Measurements from ENCODE around the gene C8B.

Gene C8B

DNA sequence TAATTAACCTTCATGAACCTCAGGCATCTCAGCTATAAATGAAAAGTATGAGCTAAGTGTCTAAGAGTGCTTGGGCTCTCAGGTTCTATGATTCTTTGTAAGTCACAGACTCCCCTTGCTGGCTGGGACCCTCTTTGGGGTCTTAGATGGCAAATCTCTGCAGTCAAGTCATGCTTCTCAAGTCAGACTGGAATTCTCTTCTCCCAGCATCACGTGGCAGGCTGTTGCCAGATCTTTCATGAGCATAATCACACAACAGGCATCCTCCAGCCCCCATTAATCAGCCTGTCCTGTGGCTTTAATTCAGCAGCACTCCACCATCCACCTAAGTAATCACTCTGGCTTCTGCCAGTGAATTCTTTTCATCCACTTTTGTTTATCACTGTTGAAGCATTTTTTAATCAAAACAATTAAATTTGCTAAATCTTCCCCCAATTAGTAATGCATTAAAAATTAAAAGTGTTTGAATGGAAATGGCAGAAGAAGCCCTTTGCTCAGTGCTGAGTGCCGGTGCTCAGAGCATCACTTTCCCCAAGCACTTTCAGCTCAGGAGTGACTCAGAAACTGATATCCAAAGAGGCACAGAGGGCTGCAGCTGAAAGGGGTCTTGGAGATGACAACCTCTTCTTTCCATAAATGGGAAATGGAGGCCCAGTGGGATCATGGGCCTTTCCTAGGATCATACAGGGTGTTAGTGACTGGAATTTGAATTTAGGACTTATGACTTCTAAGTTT lies 61.0 kb downstream of the C8B start:
- Histone ChIP-seq H3K4me1 (ENCODE audit: low read depth, poor library complexity, severe bottlenecking) (no peaks in the 10 kb centered on the region), H3K27ac (no peak overlapping the region), H3K4me3 (IDR thresholded peaks at IDR 0.05; ENCODE audit: insufficient read depth, low read depth, low read length) (no peak overlapping the region), H4K20me1 (ENCODE audit: insufficient read depth) (no peaks in the 10 kb centered on the region), H3K4me2 (no peak overlapping the region), H3K9ac (no peak overlapping the region), H2AFZ (ENCODE audit: low read depth) (no peak overlapping the region), H3K36me3 (ENCODE audit: insufficient read depth) (no peaks in the 10 kb centered on the region), H3K27me3 (ENCODE audit: insufficient read depth, low read depth) (no peaks in the 10 kb centered on the region), H3K79me2 (ENCODE audit: insufficient read depth, low read depth) (no peaks in the 10 kb centered on the region)
- TF ChIP-seq, protein P1, sequence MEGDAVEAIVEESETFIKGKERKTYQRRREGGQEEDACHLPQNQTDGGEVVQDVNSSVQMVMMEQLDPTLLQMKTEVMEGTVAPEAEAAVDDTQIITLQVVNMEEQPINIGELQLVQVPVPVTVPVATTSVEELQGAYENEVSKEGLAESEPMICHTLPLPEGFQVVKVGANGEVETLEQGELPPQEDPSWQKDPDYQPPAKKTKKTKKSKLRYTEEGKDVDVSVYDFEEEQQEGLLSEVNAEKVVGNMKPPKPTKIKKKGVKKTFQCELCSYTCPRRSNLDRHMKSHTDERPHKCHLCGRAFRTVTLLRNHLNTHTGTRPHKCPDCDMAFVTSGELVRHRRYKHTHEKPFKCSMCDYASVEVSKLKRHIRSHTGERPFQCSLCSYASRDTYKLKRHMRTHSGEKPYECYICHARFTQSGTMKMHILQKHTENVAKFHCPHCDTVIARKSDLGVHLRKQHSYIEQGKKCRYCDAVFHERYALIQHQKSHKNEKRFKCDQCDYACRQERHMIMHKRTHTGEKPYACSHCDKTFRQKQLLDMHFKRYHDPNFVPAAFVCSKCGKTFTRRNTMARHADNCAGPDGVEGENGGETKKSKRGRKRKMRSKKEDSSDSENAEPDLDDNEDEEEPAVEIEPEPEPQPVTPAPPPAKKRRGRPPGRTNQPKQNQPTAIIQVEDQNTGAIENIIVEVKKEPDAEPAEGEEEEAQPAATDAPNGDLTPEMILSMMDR (conservative IDR thresholded peaks at IDR 0.05; ENCODE audit: low read depth, low read length): no peak

DNA sequence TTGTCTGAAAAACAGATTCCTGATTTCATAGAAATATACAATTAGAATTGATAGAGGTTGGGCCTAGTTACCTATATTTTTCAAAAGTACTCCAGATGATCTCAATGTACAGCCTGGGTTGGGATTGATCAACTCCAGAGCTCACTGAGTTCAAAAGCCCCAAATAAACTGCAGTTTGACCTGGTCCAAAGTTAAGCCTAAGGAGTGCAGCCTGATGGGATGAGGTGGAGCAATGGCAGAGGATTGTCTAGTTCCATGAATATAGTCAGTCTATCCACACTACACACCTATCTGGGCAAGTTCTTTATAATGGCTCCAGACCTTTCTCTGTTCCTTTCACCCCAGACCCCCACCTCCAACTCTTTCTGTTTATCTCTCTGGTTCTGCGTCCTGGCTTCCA lies 62.0 kb downstream of the C8B start:
- Histone ChIP-seq H3K4me1 (ENCODE audit: low read depth, poor library complexity, severe bottlenecking) (no peaks in the 10 kb centered on the region), H3K27me3 (ENCODE audit: insufficient read depth, low read depth) (no peaks in the 10 kb centered on the region), H3K27ac (no peak overlapping the region), H3K4me3 (IDR thresholded peaks at IDR 0.05; ENCODE audit: insufficient read depth, low read depth, low read length) (no peak overlapping the region), H3K4me2 (no peak overlapping the region), H3K79me2 (ENCODE audit: insufficient read depth, low read depth) (no peaks in the 10 kb centered on the region), H2AFZ (ENCODE audit: low read depth) (no peak overlapping the region), H3K36me3 (ENCODE audit: insufficient read depth) (no peaks in the 10 kb centered on the region), H4K20me1 (ENCODE audit: insufficient read depth) (no peaks in the 10 kb centered on the region), H3K9ac (no peak overlapping the region)
- TF ChIP-seq, protein P1 (conservative IDR thresholded peaks at IDR 0.05; ENCODE audit: low read depth, low read length): no peak

DNA sequence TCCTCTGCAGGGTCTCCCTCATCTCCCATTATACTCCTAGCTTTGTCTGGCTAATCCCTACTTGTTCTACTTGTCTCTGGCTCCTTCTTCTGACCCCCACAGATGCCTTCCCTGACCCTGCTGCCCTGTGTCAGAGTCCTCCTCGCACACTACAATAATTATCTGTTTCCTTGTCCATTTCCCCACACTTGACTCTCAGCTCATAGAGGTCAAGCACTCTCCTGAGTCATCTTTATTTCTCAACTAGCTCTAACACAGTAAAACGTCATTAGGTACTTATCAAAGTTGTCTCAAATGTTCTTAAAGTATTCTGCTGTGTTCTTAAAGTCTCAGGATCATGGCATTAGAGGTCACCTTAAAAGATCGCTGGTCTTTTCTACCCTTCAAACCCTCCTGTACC lies 64.1 kb downstream of the C8B start:
- H3K79me2 ChIP-seq (ENCODE audit: insufficient read depth, low read depth): no peaks in the 10 kb centered on the region
- H3K4me2 ChIP-seq: no peak overlapping the region
- H3K36me3 ChIP-seq (ENCODE audit: insufficient read depth): no peaks in the 10 kb centered on the region
- H3K4me1 ChIP-seq (ENCODE audit: low read depth, poor library complexity, severe bottlenecking): no peaks in the 10 kb centered on the region
- TF ChIP-seq, protein P1 (conservative IDR thresholded peaks at IDR 0.05; ENCODE audit: low read depth, low read length): no peak
- no peak overlapping the region for H3K4me3 ChIP-seq (IDR thresholded peaks at IDR 0.05; ENCODE audit: insufficient read depth, low read depth, low read length)
- no peaks in the 10 kb centered on the region for H4K20me1 ChIP-seq (ENCODE audit: insufficient read depth)
- H2AFZ ChIP-seq (ENCODE audit: low read depth): no peak overlapping the region
- H3K9ac ChIP-seq: no peak overlapping the region
- no peaks in the 10 kb centered on the region for H3K27me3 ChIP-seq (ENCODE audit: insufficient read depth, low read depth)
- no peak overlapping the region for H3K27ac ChIP-seq

DNA sequence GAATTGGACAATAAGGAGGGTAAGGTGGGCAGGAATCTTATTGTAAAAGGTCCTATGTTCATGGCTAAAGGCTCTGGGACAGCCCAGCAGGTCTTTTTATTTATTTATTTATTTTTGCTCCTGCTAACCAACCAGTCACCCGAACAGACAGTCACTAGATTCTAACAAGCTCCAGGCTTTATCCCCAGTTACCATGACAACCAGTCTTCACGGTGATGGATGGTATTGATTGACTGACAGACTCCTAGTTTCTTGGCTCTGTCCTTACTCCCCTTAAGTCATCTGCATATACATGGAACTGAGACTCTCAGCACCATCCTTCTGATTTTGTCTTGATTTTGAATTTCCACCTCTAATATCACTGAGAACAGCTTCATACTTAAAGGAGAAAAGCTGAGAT lies 66.9 kb downstream of the C8B start:
- Histone ChIP-seq H2AFZ (ENCODE audit: low read depth) (no peak overlapping the region), H3K4me3 (IDR thresholded peaks at IDR 0.05; ENCODE audit: insufficient read depth, low read depth, low read length) (no peak overlapping the region), H3K27me3 (ENCODE audit: insufficient read depth, low read depth) (no peaks in the 10 kb centered on the region), H3K36me3 (ENCODE audit: insufficient read depth) (no peaks in the 10 kb centered on the region), H3K4me1 (ENCODE audit: low read depth, poor library complexity, severe bottlenecking) (no peaks in the 10 kb centered on the region), H3K9ac (no peak overlapping the region), H3K4me2 (no peak overlapping the region), H3K79me2 (ENCODE audit: insufficient read depth, low read depth) (no peaks in the 10 kb centered on the region), H4K20me1 (ENCODE audit: insufficient read depth) (no peaks in the 10 kb centered on the region), H3K27ac (no peak overlapping the region)
- TF ChIP-seq, protein P1 (conservative IDR thresholded peaks at IDR 0.05; ENCODE audit: low read depth, low read length): no peak
